GM10248 (cell line): ENCODE data around the gene OXER1.

ENCODE experiments used
- CTCF ChIA-PET: fragments of 300-600 bp; sonication (Branson Sonifier 250); formaldehyde crosslinking; extraction: SDS; loops from one replicate; lab custom pipeline; 2021; ENCODE audit warnings: antibody characterized with exemption; lab: Yijun Ruan, JAX
- POLR2A ChIA-PET: fragments of 350-650 bp; sonication (Branson Sonifier 250); formaldehyde crosslinking; extraction: SDS; loops from one replicate; lab custom pipeline; 2020; ENCODE audit warnings: antibody characterized with exemption; lab: Yijun Ruan, JAX
- DNase-seq: peaks from one replicate; pipeline ENCODE4 v3.0.0; 2012; ENCODE audit errors: extremely low spot score
- CTCF ChIP-seq: IDR thresholded peaks from 2 replicates; pipeline ENCODE4 v1.5.1; 2012; ENCODE audit warnings: mild to moderate bottlenecking, low read depth; ENCODE audit errors: extremely low read depth, missing control alignments, control extremely low read depth

OXER1 gene

GRCh38 chr2:42762823-42763804, 821 bp downstream of the OXER1 start:
- no peak for TF ChIP-seq CTCF
- no peak for DNase-seq
- CTCF ChIA-PET: interaction anchor here (1.1 kb wide), 1 partner anchor 9 kb away, joined by 3 read pairs; no protein-coding TSS in a partner anchor
- POLR2A ChIA-PET: no interaction called here

- TF ChIP-seq CTCF: no peak
- ChIA-PET CTCF (interaction anchor here (1.1 kb wide), 1 partner anchor 8 kb away, joined by 3 read pairs; no protein-coding TSS in a partner anchor), POLR2A (no interaction called here)
Observed at GRCh38 chr2:42762155-42762554, 1.8 kb downstream of the OXER1 start.

GRCh38 chr2:42761554-42761953, 2.4 kb downstream of the OXER1 start:
- ChIA-PET CTCF (interaction anchor here (2.3 kb wide), 1 partner anchor 9 kb away, joined by 10 read pairs; no protein-coding TSS in a partner anchor), POLR2A (no interaction called here)
- DNase-seq: no peak
- no peak for TF ChIP-seq CTCF

More at GRCh38 chr2:42762155-42762554, 1.8 kb downstream of the OXER1 start:
- no peak for DNase-seq

DNA sequence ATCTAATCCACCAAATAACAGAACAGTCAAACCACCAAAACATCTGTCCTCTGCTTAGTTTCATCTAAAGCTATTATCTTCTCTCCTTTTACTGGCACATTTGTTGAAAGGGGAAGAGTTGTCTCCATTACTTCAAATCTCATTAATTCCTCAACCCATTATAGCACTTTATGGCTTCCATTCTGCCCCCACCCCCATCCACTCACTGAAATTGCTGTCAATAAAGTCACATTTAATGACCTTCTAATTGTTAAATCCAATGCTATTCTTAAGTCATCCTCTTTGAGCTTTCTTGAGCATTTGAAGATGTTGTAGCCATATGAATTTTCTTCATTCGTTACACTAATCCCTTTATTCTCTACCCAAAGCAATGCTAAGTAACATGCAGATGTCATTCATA, 5.2 kb downstream of the OXER1 start:
- CTCF ChIA-PET: interaction anchor here (1.1 to 3.1 kb wide), 3 partner anchors 11 to 36 kb away, joined by 3 to 17 read pairs (median 4); no protein-coding TSS in a partner anchor
- no peak for DNase-seq
- POLR2A ChIA-PET: no interaction called here
- TF ChIP-seq CTCF: no peak

DNA sequence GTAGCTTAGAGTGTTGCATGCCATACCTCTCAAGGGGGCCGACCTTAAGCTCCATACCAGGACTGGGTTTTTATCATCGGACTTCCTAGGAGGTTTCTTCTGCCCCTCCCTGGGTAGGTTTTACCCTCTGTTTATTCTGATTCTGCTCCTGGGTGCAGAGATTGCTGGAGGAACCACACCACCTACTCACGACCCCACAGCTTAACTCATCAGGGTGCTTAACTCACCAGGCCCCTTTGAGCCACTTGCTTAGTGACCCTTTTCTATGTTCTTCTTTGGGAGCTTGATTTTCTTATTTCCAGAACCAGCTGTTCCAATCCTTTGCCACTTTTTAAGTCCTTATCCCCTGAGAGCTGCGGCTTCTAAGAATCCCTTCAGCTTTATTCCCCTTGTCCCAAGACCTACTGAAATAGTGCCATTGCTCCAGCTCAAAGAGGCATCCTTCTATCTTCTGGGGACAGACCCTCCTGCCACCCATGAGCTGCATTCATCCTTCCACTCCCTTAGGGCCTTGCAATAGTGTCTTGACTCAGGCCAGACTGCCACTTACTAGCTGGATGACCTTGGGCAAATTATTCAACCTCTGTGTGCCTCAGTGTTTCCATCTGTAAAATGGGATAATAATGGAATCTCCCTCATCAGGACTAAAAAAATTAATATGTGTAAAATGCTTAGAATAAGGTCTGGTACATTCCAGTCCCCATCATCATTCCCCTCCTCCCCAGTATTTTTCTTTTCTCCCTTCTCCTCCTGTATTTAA, 5.8 kb downstream of the OXER1 start:
- DNase-seq: no peak
- no peak for TF ChIP-seq CTCF
- ChIA-PET CTCF (interaction anchor here (1.1 to 3.1 kb wide), 5 partner anchors 11 to 36 kb away, joined by 3 to 17 read pairs (median 3); no protein-coding TSS in a partner anchor), POLR2A (no interaction called here)

GRCh38 chr2:42756966-42757513, 6.9 kb downstream of the OXER1 start:
- POLR2A ChIA-PET: no interaction called here
- CTCF ChIA-PET: interaction anchor here (1.1 to 3.1 kb wide), 3 partner anchors 12 to 14 kb away, joined by 3 to 17 read pairs (median 3); no protein-coding TSS in a partner anchor
- TF ChIP-seq CTCF: no peak
- DNase-seq: no peak
